ENCODE measurements around the gene KASH5. TPM values are rescaled to one million over a fixed set of nuclear protein-coding genes. Genes with fewer than 3 reads are reported as not detected.
"Not testable (repeated sequence)": the region's sequence is repeated elsewhere in the genome, so short reads cannot be mapped to it uniquely, and the experiment has no call there.

The KASH5 gene
- total and polyA plus RNA-seq, 2 experiments from 2014 or later: 0.44 TPM; not detected in 1

DNA sequence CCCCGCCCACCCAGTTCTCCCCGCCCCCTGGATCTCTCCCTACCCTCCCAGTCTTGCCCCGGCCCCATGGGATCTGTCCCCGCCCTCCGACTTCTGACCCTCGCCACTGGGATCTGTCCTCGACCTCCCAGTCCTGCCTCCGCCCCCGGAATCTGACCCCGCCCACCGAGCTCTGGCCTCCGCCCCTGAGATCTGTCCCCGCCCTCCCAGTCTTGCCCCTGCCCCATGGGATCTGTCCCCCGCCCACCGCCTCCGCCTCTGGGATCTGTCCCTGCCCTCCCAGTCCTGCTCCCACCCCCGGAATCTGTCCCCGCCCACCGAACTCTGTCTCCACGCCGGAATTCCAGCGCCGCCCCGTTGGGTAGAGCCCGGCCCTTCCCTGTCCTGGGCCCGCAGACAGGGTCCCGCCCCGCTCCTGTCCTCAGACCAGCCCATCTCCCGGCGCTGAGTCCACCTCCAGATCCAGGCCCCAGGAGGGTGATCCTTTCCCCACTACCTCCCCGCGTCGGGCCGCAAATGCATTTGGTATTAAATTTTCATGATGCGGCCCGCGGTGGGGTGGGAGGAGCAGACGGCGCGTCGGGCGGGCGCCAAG is 54.8 kb downstream of the KASH5 start:
- DNase-seq (ENCODE audit: low spot score): peak; percentile 100
- Mint-ChIP-seq H3K27ac (no peak overlapping the region; the same call in 1 of the 2 replicates), H3K4me3 (peak overlapping the region; percentile 66), H3K9me3 (peaks cover 5% of the 10 kb centered on the region; the same call in 2 of the 3 replicates), H3K4me1 (peaks cover 26% of the 10 kb centered on the region), H3K27me3 (ENCODE audit: insufficient read depth, low read depth, poor library complexity) (peaks cover 72% of the 10 kb centered on the region), H3K36me3 (ENCODE audit: low read depth) (peaks cover 20% of the 10 kb centered on the region; the same call in 2 of the 3 replicates)
- Histone ChIP-seq H3K9me2 (ENCODE audit: insufficient read depth) (no peaks in the 10 kb centered on the region), H3K4me1 (ENCODE audit: insufficient read depth) (peaks cover 14% of the 10 kb centered on the region), H3K27me3 (ENCODE audit: insufficient read depth) (peaks cover 41% of the 10 kb centered on the region), H4K20me1 (replicated peaks; ENCODE audit: insufficient read depth) (no peaks in the 10 kb centered on the region), H3F3A (replicated peaks; ENCODE audit: low read depth) (peaks cover 16% of the 10 kb centered on the region), H3K36me3 (ENCODE audit: insufficient read depth) (no peaks in the 10 kb centered on the region; the same call in 1 of the 2 replicates), H3K4me3 (peak overlapping the region; percentile 94), H3K79me2 (replicated peaks; ENCODE audit: insufficient read depth) (no peaks in the 10 kb centered on the region), H3K4me2 (peak overlapping the region; percentile 99), H3K27ac (ENCODE audit: low read depth) (peak overlapping the region; percentile 93; the same call in 1 of the 2 replicates), H2AFZ (peak overlapping the region; percentile 100)
- TF ChIP-seq EZH2 (IDR thresholded peaks at IDR 0.05; ENCODE audit: low read depth, unreplicated experiment) (no peak), POLR2AphosphoS5 (IDR thresholded peaks at IDR 0.05; ENCODE audit: low read depth) (peak; percentile 52; the same call in 1 of the 2 replicates)
- peak; percentile 61 for ATAC-seq

DNA sequence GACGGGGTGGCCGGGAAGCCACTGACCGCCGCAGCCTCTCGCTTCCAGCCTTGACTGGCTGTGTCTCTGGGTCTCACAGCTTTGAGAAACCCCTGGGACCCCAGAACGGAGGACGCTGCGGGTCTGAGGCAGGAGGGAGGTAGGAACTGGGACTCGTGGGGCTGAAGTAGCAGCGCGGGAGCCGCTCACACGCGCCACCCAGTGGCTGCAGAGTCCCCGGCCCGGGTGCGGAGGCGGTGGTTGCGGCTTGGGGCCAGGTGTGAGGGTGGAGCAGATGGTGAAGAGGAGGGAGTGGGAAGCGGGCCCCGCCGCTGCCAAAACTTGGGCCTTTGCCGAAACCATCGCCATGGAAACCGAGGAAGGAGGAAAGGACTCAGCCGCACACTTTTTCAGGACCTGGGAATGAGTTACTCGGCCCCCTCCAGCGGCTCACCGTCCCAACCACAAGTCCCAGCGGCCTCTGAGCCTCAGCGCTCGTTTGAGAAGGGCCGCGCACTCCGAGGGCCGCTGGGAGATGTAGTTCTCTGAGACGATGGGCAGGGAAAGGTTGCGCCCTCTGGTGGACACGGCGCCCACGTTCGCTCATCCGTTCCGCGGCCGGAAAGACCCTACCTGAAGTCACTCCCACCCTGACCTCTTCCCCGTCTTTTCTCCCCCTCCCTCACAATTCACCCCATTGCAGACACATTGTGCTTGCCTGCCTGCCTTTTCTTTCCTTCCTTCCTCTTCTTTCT is 55.5 kb downstream of the KASH5 start:
- H3K27ac Mint-ChIP-seq: no peak overlapping the region
- H3K4me2 ChIP-seq: peak overlapping the region; percentile 99

DNA sequence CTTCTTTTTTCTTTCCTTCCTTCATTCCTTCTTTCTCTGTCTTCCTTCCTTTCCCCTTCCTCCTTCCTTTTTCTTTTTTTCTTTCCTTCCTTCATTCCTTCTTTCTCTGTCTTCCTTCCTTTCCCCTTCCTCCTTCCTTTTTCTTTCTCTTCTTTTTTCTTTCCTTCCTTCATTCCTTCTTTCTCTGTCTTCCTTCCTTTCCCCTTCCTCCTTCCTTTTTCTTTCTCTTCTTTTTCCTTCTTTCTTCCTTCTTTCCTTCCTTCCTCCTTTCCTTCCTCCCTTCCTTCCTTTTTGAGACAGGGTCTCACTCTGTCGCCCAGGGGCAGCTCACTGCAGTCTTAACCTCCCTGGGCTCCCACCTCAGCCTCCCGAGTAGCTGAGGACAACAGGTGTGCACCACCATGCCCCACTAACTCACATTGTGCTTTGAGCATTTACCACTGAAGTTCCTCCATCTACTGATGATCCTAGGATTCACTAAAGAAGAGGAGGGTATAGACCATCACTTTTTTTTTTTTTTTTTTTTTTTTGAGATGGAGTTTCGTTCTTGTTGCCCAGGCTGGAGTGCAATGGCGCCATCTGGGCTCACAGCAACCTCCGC is 56.2 kb downstream of the KASH5 start:
- peaks cover 27% of the 10 kb centered on the region for H3K27me3 ChIP-seq (ENCODE audit: insufficient read depth)
- Mint-ChIP-seq H3K4me3 (peak overlapping the region; percentile 66; the same call in 2 of the 3 replicates), H3K4me1 (peaks cover 35% of the 10 kb centered on the region), H3K36me3 (ENCODE audit: low read depth) (peaks cover 34% of the 10 kb centered on the region), H3K27me3 (ENCODE audit: insufficient read depth, low read depth, poor library complexity) (peaks cover 65% of the 10 kb centered on the region)
- not testable (repeated sequence) for H2AFZ ChIP-seq; H3K27ac ChIP-seq (ENCODE audit: low read depth); H3K27ac Mint-ChIP-seq; H3K4me2 ChIP-seq; H3K36me3 ChIP-seq (ENCODE audit: insufficient read depth); H3K79me2 ChIP-seq (replicated peaks; ENCODE audit: insufficient read depth); DNase-seq (ENCODE audit: low spot score); H4K20me1 ChIP-seq (replicated peaks; ENCODE audit: insufficient read depth); ATAC-seq; H3K9me2 ChIP-seq (ENCODE audit: insufficient read depth); H3K4me3 ChIP-seq; H3K9me3 Mint-ChIP-seq
- peaks cover 25% of the 10 kb centered on the region for H3F3A ChIP-seq (replicated peaks; ENCODE audit: low read depth)
- H3K4me1 ChIP-seq (ENCODE audit: insufficient read depth): peaks cover 23% of the 10 kb centered on the region

More for the DNA sequence above, 55.5 kb downstream of the KASH5 start:
- no peaks in the 10 kb centered on the region for H3K79me2 ChIP-seq (replicated peaks; ENCODE audit: insufficient read depth)
- TF ChIP-seq NANOG (IDR thresholded peaks at IDR 0.05; ENCODE audit: borderline replicate concordance): no peak
- TF ChIP-seq, protein P1, sequence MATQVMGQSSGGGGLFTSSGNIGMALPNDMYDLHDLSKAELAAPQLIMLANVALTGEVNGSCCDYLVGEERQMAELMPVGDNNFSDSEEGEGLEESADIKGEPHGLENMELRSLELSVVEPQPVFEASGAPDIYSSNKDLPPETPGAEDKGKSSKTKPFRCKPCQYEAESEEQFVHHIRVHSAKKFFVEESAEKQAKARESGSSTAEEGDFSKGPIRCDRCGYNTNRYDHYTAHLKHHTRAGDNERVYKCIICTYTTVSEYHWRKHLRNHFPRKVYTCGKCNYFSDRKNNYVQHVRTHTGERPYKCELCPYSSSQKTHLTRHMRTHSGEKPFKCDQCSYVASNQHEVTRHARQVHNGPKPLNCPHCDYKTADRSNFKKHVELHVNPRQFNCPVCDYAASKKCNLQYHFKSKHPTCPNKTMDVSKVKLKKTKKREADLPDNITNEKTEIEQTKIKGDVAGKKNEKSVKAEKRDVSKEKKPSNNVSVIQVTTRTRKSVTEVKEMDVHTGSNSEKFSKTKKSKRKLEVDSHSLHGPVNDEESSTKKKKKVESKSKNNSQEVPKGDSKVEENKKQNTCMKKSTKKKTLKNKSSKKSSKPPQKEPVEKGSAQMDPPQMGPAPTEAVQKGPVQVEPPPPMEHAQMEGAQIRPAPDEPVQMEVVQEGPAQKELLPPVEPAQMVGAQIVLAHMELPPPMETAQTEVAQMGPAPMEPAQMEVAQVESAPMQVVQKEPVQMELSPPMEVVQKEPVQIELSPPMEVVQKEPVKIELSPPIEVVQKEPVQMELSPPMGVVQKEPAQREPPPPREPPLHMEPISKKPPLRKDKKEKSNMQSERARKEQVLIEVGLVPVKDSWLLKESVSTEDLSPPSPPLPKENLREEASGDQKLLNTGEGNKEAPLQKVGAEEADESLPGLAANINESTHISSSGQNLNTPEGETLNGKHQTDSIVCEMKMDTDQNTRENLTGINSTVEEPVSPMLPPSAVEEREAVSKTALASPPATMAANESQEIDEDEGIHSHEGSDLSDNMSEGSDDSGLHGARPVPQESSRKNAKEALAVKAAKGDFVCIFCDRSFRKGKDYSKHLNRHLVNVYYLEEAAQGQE (IDR thresholded peaks at IDR 0.05; ENCODE audit: unreplicated experiment): peak; percentile 5
- TF ChIP-seq, protein P2, sequence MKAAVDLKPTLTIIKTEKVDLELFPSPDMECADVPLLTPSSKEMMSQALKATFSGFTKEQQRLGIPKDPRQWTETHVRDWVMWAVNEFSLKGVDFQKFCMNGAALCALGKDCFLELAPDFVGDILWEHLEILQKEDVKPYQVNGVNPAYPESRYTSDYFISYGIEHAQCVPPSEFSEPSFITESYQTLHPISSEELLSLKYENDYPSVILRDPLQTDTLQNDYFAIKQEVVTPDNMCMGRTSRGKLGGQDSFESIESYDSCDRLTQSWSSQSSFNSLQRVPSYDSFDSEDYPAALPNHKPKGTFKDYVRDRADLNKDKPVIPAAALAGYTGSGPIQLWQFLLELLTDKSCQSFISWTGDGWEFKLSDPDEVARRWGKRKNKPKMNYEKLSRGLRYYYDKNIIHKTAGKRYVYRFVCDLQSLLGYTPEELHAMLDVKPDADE (IDR thresholded peaks at IDR 0.05): peak; percentile 99
- TF ChIP-seq, protein P3, sequence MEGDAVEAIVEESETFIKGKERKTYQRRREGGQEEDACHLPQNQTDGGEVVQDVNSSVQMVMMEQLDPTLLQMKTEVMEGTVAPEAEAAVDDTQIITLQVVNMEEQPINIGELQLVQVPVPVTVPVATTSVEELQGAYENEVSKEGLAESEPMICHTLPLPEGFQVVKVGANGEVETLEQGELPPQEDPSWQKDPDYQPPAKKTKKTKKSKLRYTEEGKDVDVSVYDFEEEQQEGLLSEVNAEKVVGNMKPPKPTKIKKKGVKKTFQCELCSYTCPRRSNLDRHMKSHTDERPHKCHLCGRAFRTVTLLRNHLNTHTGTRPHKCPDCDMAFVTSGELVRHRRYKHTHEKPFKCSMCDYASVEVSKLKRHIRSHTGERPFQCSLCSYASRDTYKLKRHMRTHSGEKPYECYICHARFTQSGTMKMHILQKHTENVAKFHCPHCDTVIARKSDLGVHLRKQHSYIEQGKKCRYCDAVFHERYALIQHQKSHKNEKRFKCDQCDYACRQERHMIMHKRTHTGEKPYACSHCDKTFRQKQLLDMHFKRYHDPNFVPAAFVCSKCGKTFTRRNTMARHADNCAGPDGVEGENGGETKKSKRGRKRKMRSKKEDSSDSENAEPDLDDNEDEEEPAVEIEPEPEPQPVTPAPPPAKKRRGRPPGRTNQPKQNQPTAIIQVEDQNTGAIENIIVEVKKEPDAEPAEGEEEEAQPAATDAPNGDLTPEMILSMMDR (conservative IDR thresholded peaks at IDR 0.05; ENCODE audit: low read depth in 2 of 2): peak; percentile 80 to 92
- TF ChIP-seq CREB1 (CRISPR knock-in tag; IDR thresholded peaks at IDR 0.05; ENCODE audit: low read depth): peak; percentile 72
- peaks cover 32% of the 10 kb centered on the region for H3K4me1 Mint-ChIP-seq
- H3K4me3 Mint-ChIP-seq: peak overlapping the region; percentile 66
- peak overlapping the region; percentile 100 for H2AFZ ChIP-seq
- peak overlapping the region; percentile 94 for H3K4me3 ChIP-seq
- peaks cover 5% of the 10 kb centered on the region; the same call in 2 of the 3 replicates for H3K9me3 Mint-ChIP-seq
- H3K27ac ChIP-seq (ENCODE audit: low read depth): peak overlapping the region; percentile 93; the same call in 1 of the 2 replicates
- peaks cover 3% of the 10 kb centered on the region; the same call in 1 of the 2 replicates for H3K36me3 ChIP-seq (ENCODE audit: insufficient read depth)
- H3K9me2 ChIP-seq (ENCODE audit: insufficient read depth): no peaks in the 10 kb centered on the region
- peaks cover 4% of the 10 kb centered on the region; the same call in 1 of the 2 replicates for H4K20me1 ChIP-seq (replicated peaks; ENCODE audit: insufficient read depth)
- DNase-seq (ENCODE audit: low spot score): peak; percentile 98
- H3K4me1 ChIP-seq (ENCODE audit: insufficient read depth): peaks cover 21% of the 10 kb centered on the region
- peaks cover 27% of the 10 kb centered on the region for H3K36me3 Mint-ChIP-seq (ENCODE audit: low read depth)
- H3F3A ChIP-seq (replicated peaks; ENCODE audit: low read depth): peaks cover 23% of the 10 kb centered on the region
- peak; percentile 66 for ATAC-seq
- H3K27me3 Mint-ChIP-seq (ENCODE audit: insufficient read depth, low read depth, poor library complexity): peaks cover 69% of the 10 kb centered on the region
- peaks cover 34% of the 10 kb centered on the region for H3K27me3 ChIP-seq (ENCODE audit: insufficient read depth)

All from GM23338 (cell line).